ENCODE measurements around the gene MOB1A.

MOB1A gene

GRCh38 chr2:74183878-74184277 is 5.2 kb upstream of the MOB1A start:
- DNase-seq, result no peak
- Histone ChIP-seq H3K4me3 (ENCODE audit: insufficient read depth, low read depth, low read length, poor library complexity, severe bottlenecking) (no peak overlapping the region), H3K4me1 (ENCODE audit: control insufficient read depth, insufficient read depth, low read length, poor library complexity, severe bottlenecking) (no peaks in the 10 kb centered on the region), H3K27ac (ENCODE audit: insufficient read depth, low read length, poor library complexity, severe bottlenecking) (no peak overlapping the region), H3K36me3 (ENCODE audit: control insufficient read depth, insufficient read depth, low read length) (no peaks in the 10 kb centered on the region), H3K9me3 (ENCODE audit: control insufficient read depth, low read length) (no peaks in the 10 kb centered on the region), H3K27me3 (replicated peaks; ENCODE audit: control insufficient read depth, insufficient read depth, low read length, poor library complexity, severe bottlenecking) (no peaks in the 10 kb centered on the region)

GRCh38 chr2:74181739-74182138 is 3.1 kb upstream of the MOB1A start:
- no peak overlapping the region for H3K4me3 ChIP-seq (ENCODE audit: insufficient read depth, low read depth, low read length, poor library complexity, severe bottlenecking)
- no peaks in the 10 kb centered on the region for H3K36me3 ChIP-seq (ENCODE audit: control insufficient read depth, insufficient read depth, low read length)
- H3K9me3 ChIP-seq (ENCODE audit: control insufficient read depth, low read length), result no peaks in the 10 kb centered on the region
- H3K4me1 ChIP-seq (ENCODE audit: control insufficient read depth, insufficient read depth, low read length, poor library complexity, severe bottlenecking), result peaks cover 9% of the 10 kb centered on the region
- no peaks in the 10 kb centered on the region for H3K27me3 ChIP-seq (replicated peaks; ENCODE audit: control insufficient read depth, insufficient read depth, low read length, poor library complexity, severe bottlenecking)
- DNase-seq, result no peak
- no peak overlapping the region for H3K27ac ChIP-seq (ENCODE audit: insufficient read depth, low read length, poor library complexity, severe bottlenecking)

- peaks cover 19% of the 10 kb centered on the region for H3K4me1 ChIP-seq (ENCODE audit: control insufficient read depth, insufficient read depth, low read length, poor library complexity, severe bottlenecking)
- peak overlapping the region; percentile 96 for H3K4me3 ChIP-seq (ENCODE audit: insufficient read depth, low read depth, low read length, poor library complexity, severe bottlenecking)
- H3K9me3 ChIP-seq (ENCODE audit: control insufficient read depth, low read length), result no peaks in the 10 kb centered on the region
Observed at GRCh38 chr2:74179063-74179865, 585 bp upstream of the MOB1A start.

GRCh38 chr2:74177696-74178095 is 983 bp downstream of the MOB1A start:
- H3K9me3 ChIP-seq (ENCODE audit: control insufficient read depth, low read length), result no peaks in the 10 kb centered on the region
- peak overlapping the region; percentile 98 for H3K27ac ChIP-seq (ENCODE audit: insufficient read depth, low read length, poor library complexity, severe bottlenecking)
- H3K4me1 ChIP-seq (ENCODE audit: control insufficient read depth, insufficient read depth, low read length, poor library complexity, severe bottlenecking), result peaks cover 19% of the 10 kb centered on the region
- H3K36me3 ChIP-seq (ENCODE audit: control insufficient read depth, insufficient read depth, low read length), result no peaks in the 10 kb centered on the region
- DNase-seq, result no peak
- no peaks in the 10 kb centered on the region for H3K27me3 ChIP-seq (replicated peaks; ENCODE audit: control insufficient read depth, insufficient read depth, low read length, poor library complexity, severe bottlenecking)
- peak overlapping the region; percentile 96 for H3K4me3 ChIP-seq (ENCODE audit: insufficient read depth, low read depth, low read length, poor library complexity, severe bottlenecking)

More at GRCh38 chr2:74179063-74179865, 585 bp upstream of the MOB1A start:
- DNase-seq, result no peak
- no peaks in the 10 kb centered on the region for H3K27me3 ChIP-seq (replicated peaks; ENCODE audit: control insufficient read depth, insufficient read depth, low read length, poor library complexity, severe bottlenecking)
- H3K27ac ChIP-seq (ENCODE audit: insufficient read depth, low read length, poor library complexity, severe bottlenecking), result peak overlapping the region; percentile 98
- H3K36me3 ChIP-seq (ENCODE audit: control insufficient read depth, insufficient read depth, low read length), result no peaks in the 10 kb centered on the region

GRCh38 chr2:74174909-74175308 is 3.8 kb downstream of the MOB1A start:
- Histone ChIP-seq H3K27me3 (replicated peaks; ENCODE audit: control insufficient read depth, insufficient read depth, low read length, poor library complexity, severe bottlenecking) (no peaks in the 10 kb centered on the region), H3K4me1 (ENCODE audit: control insufficient read depth, insufficient read depth, low read length, poor library complexity, severe bottlenecking) (peaks cover 19% of the 10 kb centered on the region), H3K9me3 (ENCODE audit: control insufficient read depth, low read length) (no peaks in the 10 kb centered on the region), H3K27ac (ENCODE audit: insufficient read depth, low read length, poor library complexity, severe bottlenecking) (no peak overlapping the region), H3K36me3 (ENCODE audit: control insufficient read depth, insufficient read depth, low read length) (peaks cover 13% of the 10 kb centered on the region), H3K4me3 (ENCODE audit: insufficient read depth, low read depth, low read length, poor library complexity, severe bottlenecking) (no peak overlapping the region)
- no peak for DNase-seq

GRCh38 chr2:74168739-74169138 is 9.9 kb downstream of the MOB1A start:
- Histone ChIP-seq H3K36me3 (ENCODE audit: control insufficient read depth, insufficient read depth, low read length) (peaks cover 67% of the 10 kb centered on the region), H3K4me3 (ENCODE audit: insufficient read depth, low read depth, low read length, poor library complexity, severe bottlenecking) (no peak overlapping the region), H3K27ac (ENCODE audit: insufficient read depth, low read length, poor library complexity, severe bottlenecking) (no peak overlapping the region), H3K4me1 (ENCODE audit: control insufficient read depth, insufficient read depth, low read length, poor library complexity, severe bottlenecking) (no peaks in the 10 kb centered on the region), H3K27me3 (replicated peaks; ENCODE audit: control insufficient read depth, insufficient read depth, low read length, poor library complexity, severe bottlenecking) (no peaks in the 10 kb centered on the region), H3K9me3 (ENCODE audit: control insufficient read depth, low read length) (no peaks in the 10 kb centered on the region)
- no peak for DNase-seq

- Histone ChIP-seq H3K4me3 (ENCODE audit: insufficient read depth, low read depth, low read length, poor library complexity, severe bottlenecking) (no peak overlapping the region), H3K36me3 (ENCODE audit: control insufficient read depth, insufficient read depth, low read length) (peaks cover 85% of the 10 kb centered on the region), H3K4me1 (ENCODE audit: control insufficient read depth, insufficient read depth, low read length, poor library complexity, severe bottlenecking) (no peaks in the 10 kb centered on the region), H3K27me3 (replicated peaks; ENCODE audit: control insufficient read depth, insufficient read depth, low read length, poor library complexity, severe bottlenecking) (no peaks in the 10 kb centered on the region), H3K9me3 (ENCODE audit: control insufficient read depth, low read length) (no peaks in the 10 kb centered on the region), H3K27ac (ENCODE audit: insufficient read depth, low read length, poor library complexity, severe bottlenecking) (no peak overlapping the region)
- no peak for DNase-seq
Observed at GRCh38 chr2:74164761-74165160, 13.9 kb downstream of the MOB1A start.

- Histone ChIP-seq H3K36me3 (ENCODE audit: control insufficient read depth, insufficient read depth, low read length) (peaks cover 85% of the 10 kb centered on the region), H3K27ac (ENCODE audit: insufficient read depth, low read length, poor library complexity, severe bottlenecking) (no peak overlapping the region), H3K27me3 (replicated peaks; ENCODE audit: control insufficient read depth, insufficient read depth, low read length, poor library complexity, severe bottlenecking) (no peaks in the 10 kb centered on the region), H3K4me1 (ENCODE audit: control insufficient read depth, insufficient read depth, low read length, poor library complexity, severe bottlenecking) (no peaks in the 10 kb centered on the region), H3K4me3 (ENCODE audit: insufficient read depth, low read depth, low read length, poor library complexity, severe bottlenecking) (no peak overlapping the region), H3K9me3 (ENCODE audit: control insufficient read depth, low read length) (no peaks in the 10 kb centered on the region)
- DNase-seq, result no peak
Observed at GRCh38 chr2:74162951-74163350, 15.7 kb downstream of the MOB1A start.

GRCh38 chr2:74155830-74156229 is 22.8 kb downstream of the MOB1A start:
- Histone ChIP-seq H3K4me3 (ENCODE audit: insufficient read depth, low read depth, low read length, poor library complexity, severe bottlenecking) (no peak overlapping the region), H3K27ac (ENCODE audit: insufficient read depth, low read length, poor library complexity, severe bottlenecking) (no peak overlapping the region), H3K27me3 (replicated peaks; ENCODE audit: control insufficient read depth, insufficient read depth, low read length, poor library complexity, severe bottlenecking) (no peaks in the 10 kb centered on the region), H3K4me1 (ENCODE audit: control insufficient read depth, insufficient read depth, low read length, poor library complexity, severe bottlenecking) (no peaks in the 10 kb centered on the region), H3K9me3 (ENCODE audit: control insufficient read depth, low read length) (no peaks in the 10 kb centered on the region), H3K36me3 (ENCODE audit: control insufficient read depth, insufficient read depth, low read length) (peaks cover 78% of the 10 kb centered on the region)
- no peak for DNase-seq

GRCh38 chr2:74152954-74153353 is 25.7 kb downstream of the MOB1A start:
- Histone ChIP-seq H3K27me3 (replicated peaks; ENCODE audit: control insufficient read depth, insufficient read depth, low read length, poor library complexity, severe bottlenecking) (no peaks in the 10 kb centered on the region), H3K9me3 (ENCODE audit: control insufficient read depth, low read length) (no peaks in the 10 kb centered on the region), H3K27ac (ENCODE audit: insufficient read depth, low read length, poor library complexity, severe bottlenecking) (no peak overlapping the region), H3K4me3 (ENCODE audit: insufficient read depth, low read depth, low read length, poor library complexity, severe bottlenecking) (no peak overlapping the region), H3K4me1 (ENCODE audit: control insufficient read depth, insufficient read depth, low read length, poor library complexity, severe bottlenecking) (no peaks in the 10 kb centered on the region), H3K36me3 (ENCODE audit: control insufficient read depth, insufficient read depth, low read length) (peaks cover 51% of the 10 kb centered on the region)
- no peak for DNase-seq
